ENCODE measurements around the gene CENPX.

CENPX gene

GRCh38 chr17:82000803-82001570 is 21.7 kb downstream of the CENPX start:
- DNase-seq (ENCODE audit: low spot score), result no peak
- TF ChIP-seq CTCF (IDR thresholded peaks at IDR 0.05; ENCODE audit: extremely low read depth, missing control alignments), result no peak

- no peak for TF ChIP-seq CTCF (IDR thresholded peaks at IDR 0.05; ENCODE audit: extremely low read depth, missing control alignments)
- no peak for DNase-seq (ENCODE audit: low spot score)
Observed at GRCh38 chr17:81999976-82000802, 22.5 kb downstream of the CENPX start.

GRCh38 chr17:81999587-81999975 is 23.1 kb downstream of the CENPX start:
- DNase-seq (ENCODE audit: low spot score), result no peak
- TF ChIP-seq CTCF (IDR thresholded peaks at IDR 0.05; ENCODE audit: extremely low read depth, missing control alignments), result no peak

- no peak for DNase-seq (ENCODE audit: low spot score)
- TF ChIP-seq CTCF (IDR thresholded peaks at IDR 0.05; ENCODE audit: extremely low read depth, missing control alignments), result no peak
Observed at GRCh38 chr17:81998691-81999438, 23.8 kb downstream of the CENPX start.

GRCh38 chr17:81998212-81998611 is 24.5 kb downstream of the CENPX start:
- no peak for DNase-seq (ENCODE audit: low spot score)
- no peak for TF ChIP-seq CTCF (IDR thresholded peaks at IDR 0.05; ENCODE audit: extremely low read depth, missing control alignments)

GRCh38 chr17:81996757-81997441 is 25.8 kb downstream of the CENPX start:
- TF ChIP-seq CTCF (IDR thresholded peaks at IDR 0.05; ENCODE audit: extremely low read depth, missing control alignments), result no peak
- DNase-seq (ENCODE audit: low spot score), result no peak
